ENCODE measurements around the gene BDKRB1. TPM values are rescaled to one million over a fixed set of nuclear protein-coding genes. Genes with fewer than 3 reads are reported as not detected.

The BDKRB1 gene
- total RNA-seq, 1 experiment from 2014 or later, result not detected

DNA sequence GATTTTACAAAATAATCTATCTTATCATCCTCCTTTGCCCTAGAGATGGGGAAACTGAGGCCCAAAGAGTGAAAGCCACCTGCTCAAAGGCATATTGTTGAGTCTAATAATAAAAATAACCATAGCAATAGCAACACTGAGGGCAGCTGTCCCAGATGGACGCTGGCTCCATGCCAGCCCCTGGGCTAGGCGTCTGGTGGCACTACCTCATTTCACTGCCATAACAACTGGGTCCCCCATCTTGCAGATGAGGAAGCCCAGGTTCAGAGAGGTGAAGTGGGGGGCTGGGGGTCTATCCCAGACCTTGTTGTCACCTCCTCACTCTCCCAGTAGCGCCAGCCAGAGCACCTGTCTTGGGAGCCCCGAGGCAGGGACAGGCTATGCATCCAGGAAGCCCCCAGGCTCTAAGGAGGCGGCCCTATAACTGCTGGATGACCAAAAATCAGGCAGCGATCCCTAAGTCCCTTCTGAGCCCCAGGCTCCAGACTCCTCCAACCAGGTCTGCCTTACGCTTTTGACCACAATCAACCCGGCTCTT, 38.6 kb upstream of the BDKRB1 start:
- Histone ChIP-seq H3K4me3 (ENCODE audit: low read depth in 2 of 2, low read length in 2 of 2) (no peak overlapping the region), H3K27me3 (ENCODE audit: control insufficient read depth, insufficient read depth, low read length) (no peaks in the 10 kb centered on the region), H3K27ac (ENCODE audit: low read length) (no peak overlapping the region), H3K9me3 (ENCODE audit: control insufficient read depth, insufficient read depth, low read depth, low read length) (no peaks in the 10 kb centered on the region), H3K36me3 (ENCODE audit: control insufficient read depth, insufficient read depth, low read length) (no peaks in the 10 kb centered on the region), H3K4me1 (ENCODE audit: control insufficient read depth, insufficient read depth, low read length) (no peaks in the 10 kb centered on the region)
- ChIA-PET CTCF (no interaction called here), POLR2A (no interaction called here)
- intact Hi-C loops (cut with micrococcal nuclease; ENCODE audit: unreplicated experiment), result no loop called here
- in situ Hi-C loops (cut with HindIII; ENCODE audit: low pct_unique_long_range_greater_than_20kb, low sequenced_read_pairs), result no loop called here
- no TSS peak for BruUV-seq (replicated peaks)
- TF ChIP-seq TCF7L2 (IDR thresholded peaks at IDR 0.05; ENCODE audit: low read depth, low read length), result no peak
- TF ChIP-seq, protein P1, sequence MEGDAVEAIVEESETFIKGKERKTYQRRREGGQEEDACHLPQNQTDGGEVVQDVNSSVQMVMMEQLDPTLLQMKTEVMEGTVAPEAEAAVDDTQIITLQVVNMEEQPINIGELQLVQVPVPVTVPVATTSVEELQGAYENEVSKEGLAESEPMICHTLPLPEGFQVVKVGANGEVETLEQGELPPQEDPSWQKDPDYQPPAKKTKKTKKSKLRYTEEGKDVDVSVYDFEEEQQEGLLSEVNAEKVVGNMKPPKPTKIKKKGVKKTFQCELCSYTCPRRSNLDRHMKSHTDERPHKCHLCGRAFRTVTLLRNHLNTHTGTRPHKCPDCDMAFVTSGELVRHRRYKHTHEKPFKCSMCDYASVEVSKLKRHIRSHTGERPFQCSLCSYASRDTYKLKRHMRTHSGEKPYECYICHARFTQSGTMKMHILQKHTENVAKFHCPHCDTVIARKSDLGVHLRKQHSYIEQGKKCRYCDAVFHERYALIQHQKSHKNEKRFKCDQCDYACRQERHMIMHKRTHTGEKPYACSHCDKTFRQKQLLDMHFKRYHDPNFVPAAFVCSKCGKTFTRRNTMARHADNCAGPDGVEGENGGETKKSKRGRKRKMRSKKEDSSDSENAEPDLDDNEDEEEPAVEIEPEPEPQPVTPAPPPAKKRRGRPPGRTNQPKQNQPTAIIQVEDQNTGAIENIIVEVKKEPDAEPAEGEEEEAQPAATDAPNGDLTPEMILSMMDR (IDR thresholded peaks at IDR 0.05), result no peak
- TF ChIP-seq SIN3A (IDR thresholded peaks at IDR 0.05; ENCODE audit: borderline replicate concordance, insufficient read depth, low read depth, low read length), result no peak
- TF ChIP-seq, protein P2, sequence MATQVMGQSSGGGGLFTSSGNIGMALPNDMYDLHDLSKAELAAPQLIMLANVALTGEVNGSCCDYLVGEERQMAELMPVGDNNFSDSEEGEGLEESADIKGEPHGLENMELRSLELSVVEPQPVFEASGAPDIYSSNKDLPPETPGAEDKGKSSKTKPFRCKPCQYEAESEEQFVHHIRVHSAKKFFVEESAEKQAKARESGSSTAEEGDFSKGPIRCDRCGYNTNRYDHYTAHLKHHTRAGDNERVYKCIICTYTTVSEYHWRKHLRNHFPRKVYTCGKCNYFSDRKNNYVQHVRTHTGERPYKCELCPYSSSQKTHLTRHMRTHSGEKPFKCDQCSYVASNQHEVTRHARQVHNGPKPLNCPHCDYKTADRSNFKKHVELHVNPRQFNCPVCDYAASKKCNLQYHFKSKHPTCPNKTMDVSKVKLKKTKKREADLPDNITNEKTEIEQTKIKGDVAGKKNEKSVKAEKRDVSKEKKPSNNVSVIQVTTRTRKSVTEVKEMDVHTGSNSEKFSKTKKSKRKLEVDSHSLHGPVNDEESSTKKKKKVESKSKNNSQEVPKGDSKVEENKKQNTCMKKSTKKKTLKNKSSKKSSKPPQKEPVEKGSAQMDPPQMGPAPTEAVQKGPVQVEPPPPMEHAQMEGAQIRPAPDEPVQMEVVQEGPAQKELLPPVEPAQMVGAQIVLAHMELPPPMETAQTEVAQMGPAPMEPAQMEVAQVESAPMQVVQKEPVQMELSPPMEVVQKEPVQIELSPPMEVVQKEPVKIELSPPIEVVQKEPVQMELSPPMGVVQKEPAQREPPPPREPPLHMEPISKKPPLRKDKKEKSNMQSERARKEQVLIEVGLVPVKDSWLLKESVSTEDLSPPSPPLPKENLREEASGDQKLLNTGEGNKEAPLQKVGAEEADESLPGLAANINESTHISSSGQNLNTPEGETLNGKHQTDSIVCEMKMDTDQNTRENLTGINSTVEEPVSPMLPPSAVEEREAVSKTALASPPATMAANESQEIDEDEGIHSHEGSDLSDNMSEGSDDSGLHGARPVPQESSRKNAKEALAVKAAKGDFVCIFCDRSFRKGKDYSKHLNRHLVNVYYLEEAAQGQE (IDR thresholded peaks at IDR 0.05; ENCODE audit: insufficient read depth in 1 of 2, low read depth in 2 of 2, low read length in 1 of 2), result no peak
- no peak for TF ChIP-seq POLR2AphosphoS5 (IDR thresholded peaks at IDR 0.05; ENCODE audit: low read depth, low read length)
- no peak for DNase-seq (ENCODE audit: low read depth, low spot score)
- ATAC-seq, result no peak

DNA sequence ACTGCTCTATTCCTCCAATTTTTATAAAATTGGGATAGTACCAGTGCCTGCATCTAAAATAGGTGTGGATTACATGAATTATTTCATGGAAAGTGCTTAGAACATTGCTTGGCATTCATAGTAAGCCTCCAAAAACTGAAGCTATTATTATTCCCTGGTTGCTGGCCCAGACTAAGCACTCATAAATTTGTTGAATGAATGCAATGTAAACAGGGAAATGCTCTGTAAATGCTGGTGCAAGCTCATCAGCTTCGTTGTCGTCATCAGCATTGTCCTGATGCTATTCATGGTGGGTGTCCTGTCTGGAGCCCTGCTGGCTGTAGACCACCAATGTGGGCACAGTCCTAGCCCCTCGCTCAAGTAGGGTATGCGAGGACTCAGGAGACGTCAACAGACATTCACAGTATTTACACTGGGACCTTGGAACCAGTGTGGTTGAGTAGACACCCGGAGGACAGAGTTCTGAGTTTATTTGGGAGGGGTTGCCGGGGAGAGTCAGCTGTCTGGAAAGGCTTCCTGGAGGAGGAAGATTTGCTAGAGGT, 34.8 kb upstream of the BDKRB1 start:
- Histone ChIP-seq H3K4me1 (ENCODE audit: control insufficient read depth, insufficient read depth, low read length) (no peaks in the 10 kb centered on the region), H3K9me3 (ENCODE audit: control insufficient read depth, insufficient read depth, low read depth, low read length) (no peaks in the 10 kb centered on the region), H3K27ac (ENCODE audit: low read length) (no peak overlapping the region), H3K4me3 (ENCODE audit: low read depth in 2 of 2, low read length in 2 of 2) (no peak overlapping the region), H3K27me3 (ENCODE audit: control insufficient read depth, insufficient read depth, low read length) (no peaks in the 10 kb centered on the region), H3K36me3 (ENCODE audit: control insufficient read depth, insufficient read depth, low read length) (no peaks in the 10 kb centered on the region)
- in situ Hi-C loops (cut with HindIII; ENCODE audit: low pct_unique_long_range_greater_than_20kb, low sequenced_read_pairs), result no loop called here
- ChIA-PET POLR2A (no interaction called here), CTCF (no interaction called here)
- BruUV-seq (replicated peaks), result no TSS peak
- intact Hi-C loops (cut with micrococcal nuclease; ENCODE audit: unreplicated experiment), result no loop called here
- no peak for TF ChIP-seq POLR2AphosphoS5 (IDR thresholded peaks at IDR 0.05; ENCODE audit: low read depth, low read length)
- TF ChIP-seq, protein P1 (IDR thresholded peaks at IDR 0.05), result no peak
- TF ChIP-seq TCF7L2 (IDR thresholded peaks at IDR 0.05; ENCODE audit: low read depth, low read length), result no peak
- TF ChIP-seq SIN3A (IDR thresholded peaks at IDR 0.05; ENCODE audit: borderline replicate concordance, insufficient read depth, low read depth, low read length), result no peak
- TF ChIP-seq, protein P2 (IDR thresholded peaks at IDR 0.05; ENCODE audit: insufficient read depth in 1 of 2, low read depth in 2 of 2, low read length in 1 of 2), result no peak
- DNase-seq (ENCODE audit: low read depth, low spot score), result no peak
- ATAC-seq, result no peak
